ENCODE data around the gene SCAMP3. TPM values are rescaled to one million over a fixed set of nuclear protein-coding genes. Genes with fewer than 3 reads are reported as not detected.
"Not testable (repeated sequence)": the region's sequence is repeated elsewhere in the genome, so short reads cannot be mapped to it uniquely, and the experiment has no call there.

Gene SCAMP3
- total RNA-seq, 2 experiments from 2014 or later: 77.9 to 84.2 TPM

DNA sequence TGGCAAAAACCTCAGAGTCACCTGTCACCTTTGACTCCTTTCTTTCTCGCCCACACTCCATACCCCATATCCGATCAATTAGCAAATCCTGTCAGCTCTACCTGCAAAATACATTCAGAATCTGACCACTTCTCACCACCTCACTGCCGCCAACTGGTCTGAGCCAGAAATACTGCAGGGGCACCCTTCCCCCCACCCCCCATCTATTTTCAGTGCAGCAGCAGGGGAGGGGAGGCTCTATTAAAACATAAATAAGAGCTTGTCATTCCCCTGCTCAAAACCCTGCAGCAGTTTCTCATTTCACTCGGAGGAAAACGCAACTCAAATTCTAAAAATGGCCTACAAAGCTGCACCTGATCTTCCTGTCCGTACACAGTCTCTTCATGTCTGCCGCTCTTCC is 35.2 kb upstream of the SCAMP3 start:
- DNase-seq: no peak
- H3K4me3 Mint-ChIP-seq: no peak overlapping the region
- no peak for ATAC-seq
- peaks cover 41% of the 10 kb centered on the region for H3K27me3 Mint-ChIP-seq (ENCODE audit: low read depth)
- no peaks in the 10 kb centered on the region for H3K9me3 Mint-ChIP-seq (ENCODE audit: insufficient read depth)
- CTCF ChIA-PET: interaction anchor here (1.2 to 1.4 kb wide), 2 partner anchors 26 to 46 kb away, joined by 4 to 5 read pairs; no protein-coding TSS in a partner anchor
- no peak overlapping the region for H3K27ac Mint-ChIP-seq
- no peaks in the 10 kb centered on the region for H3K36me3 Mint-ChIP-seq (ENCODE audit: low read depth)
- POLR2A ChIA-PET: no interaction called here
- H3K4me1 Mint-ChIP-seq (ENCODE audit: low read depth): peaks cover 7% of the 10 kb centered on the region

DNA sequence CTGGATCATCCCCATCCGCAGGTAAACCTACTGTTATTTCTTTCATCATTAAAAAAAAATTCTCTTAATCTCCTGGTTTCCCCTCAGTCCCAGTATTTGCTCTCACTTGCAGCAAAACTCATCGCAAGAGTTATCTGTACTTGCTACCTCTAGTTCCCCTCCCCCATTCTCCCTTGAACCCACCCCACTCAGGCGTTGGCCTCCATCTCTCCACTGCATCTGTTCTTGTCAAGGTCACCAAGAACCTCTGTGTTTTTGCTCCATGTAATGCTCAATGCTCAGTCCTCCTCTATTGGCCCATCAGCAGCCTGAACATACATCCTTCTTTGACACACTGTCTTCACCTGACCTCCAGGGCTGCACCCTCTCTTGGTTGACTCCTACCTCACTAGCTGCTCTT is 34.5 kb upstream of the SCAMP3 start:
- H3K4me1 Mint-ChIP-seq (ENCODE audit: low read depth): peaks cover 7% of the 10 kb centered on the region
- H3K27me3 Mint-ChIP-seq (ENCODE audit: low read depth): peaks cover 40% of the 10 kb centered on the region
- ATAC-seq (no peak), DNase-seq (no peak)
- no peak overlapping the region for H3K27ac Mint-ChIP-seq
- CTCF ChIA-PET: no interaction called here
- H3K4me3 Mint-ChIP-seq: no peak overlapping the region
- H3K9me3 Mint-ChIP-seq (ENCODE audit: insufficient read depth): no peaks in the 10 kb centered on the region
- H3K36me3 Mint-ChIP-seq (ENCODE audit: low read depth): no peaks in the 10 kb centered on the region
- POLR2A ChIA-PET: no interaction called here

DNA sequence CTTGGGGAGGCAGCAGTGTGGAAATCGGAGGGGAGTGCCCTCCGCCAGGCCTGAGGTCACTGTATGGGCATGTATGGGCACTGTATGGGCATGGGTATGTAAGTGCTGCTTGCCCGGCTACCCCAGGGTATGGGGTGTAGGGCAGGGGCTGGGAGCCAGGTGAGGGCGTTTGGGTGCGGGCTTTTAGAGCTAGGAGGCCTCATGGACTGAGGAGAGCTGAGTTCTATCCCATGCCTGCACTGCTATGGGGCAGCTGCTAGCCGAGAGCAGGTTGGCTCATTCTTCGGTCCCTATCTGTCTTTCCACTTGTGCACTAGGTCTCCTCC is 33.7 kb upstream of the SCAMP3 start:
- Mint-ChIP-seq H3K27me3 (ENCODE audit: low read depth) (peaks cover 38% of the 10 kb centered on the region), H3K9me3 (ENCODE audit: insufficient read depth) (no peaks in the 10 kb centered on the region), H3K36me3 (ENCODE audit: low read depth) (no peaks in the 10 kb centered on the region), H3K4me1 (ENCODE audit: low read depth) (peaks cover 7% of the 10 kb centered on the region), H3K27ac (no peak overlapping the region), H3K4me3 (no peak overlapping the region)
- POLR2A ChIA-PET: interaction anchor here (1.0 kb wide), 1 partner anchor 14 kb away, joined by 6 read pairs; no protein-coding TSS in a partner anchor
- ATAC-seq (no peak), DNase-seq (no peak)
- CTCF ChIA-PET: no interaction called here

DNA sequence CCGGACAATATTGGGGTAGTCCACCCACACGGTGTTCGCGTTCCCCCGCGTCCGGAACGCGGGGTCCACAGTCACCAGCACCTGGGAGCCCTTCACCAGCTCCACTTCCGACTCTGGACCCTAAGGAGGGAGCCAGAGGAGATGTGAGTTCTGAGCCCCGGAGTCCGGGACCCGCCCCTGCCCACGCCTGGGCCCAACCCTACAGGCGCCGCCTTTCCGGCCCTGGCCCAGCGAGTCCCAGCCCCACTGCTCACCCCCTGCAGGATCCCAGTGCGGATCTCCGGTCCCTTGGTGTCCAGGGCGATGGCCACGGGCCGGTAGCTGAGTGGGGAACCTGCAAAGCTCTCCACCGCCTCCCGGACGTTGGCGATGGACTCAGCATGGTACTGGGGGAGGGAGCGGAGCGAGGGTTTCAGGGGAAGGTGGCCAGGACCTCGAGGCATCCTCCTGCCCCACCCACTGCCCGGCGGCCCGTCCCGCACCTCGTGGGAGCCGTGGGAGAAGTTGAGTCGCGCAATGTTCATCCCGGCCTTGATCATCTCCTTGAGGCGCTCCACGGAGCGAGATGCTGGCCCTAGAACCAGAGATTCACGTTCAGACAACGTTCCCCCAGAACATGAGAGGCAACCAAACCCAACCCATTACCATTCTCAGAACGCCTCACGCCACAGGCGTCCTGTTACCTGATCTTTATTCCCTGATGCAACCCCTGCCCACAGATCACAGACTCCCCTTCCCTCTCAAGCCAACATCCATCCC is 33.2 kb upstream of the SCAMP3 start:
- DNase-seq: no peak
- Mint-ChIP-seq H3K36me3 (ENCODE audit: low read depth) (no peaks in the 10 kb centered on the region), H3K4me3 (no peak overlapping the region), H3K9me3 (ENCODE audit: insufficient read depth) (no peaks in the 10 kb centered on the region), H3K4me1 (ENCODE audit: low read depth) (peaks cover 7% of the 10 kb centered on the region), H3K27ac (no peak overlapping the region), H3K27me3 (ENCODE audit: low read depth) (peaks cover 38% of the 10 kb centered on the region)
- peak; percentile 57 for ATAC-seq
- CTCF ChIA-PET: no interaction called here
- POLR2A ChIA-PET: interaction anchor here (1.0 kb wide), 1 partner anchor 15 kb away, joined by 6 read pairs; no protein-coding TSS in a partner anchor

DNA sequence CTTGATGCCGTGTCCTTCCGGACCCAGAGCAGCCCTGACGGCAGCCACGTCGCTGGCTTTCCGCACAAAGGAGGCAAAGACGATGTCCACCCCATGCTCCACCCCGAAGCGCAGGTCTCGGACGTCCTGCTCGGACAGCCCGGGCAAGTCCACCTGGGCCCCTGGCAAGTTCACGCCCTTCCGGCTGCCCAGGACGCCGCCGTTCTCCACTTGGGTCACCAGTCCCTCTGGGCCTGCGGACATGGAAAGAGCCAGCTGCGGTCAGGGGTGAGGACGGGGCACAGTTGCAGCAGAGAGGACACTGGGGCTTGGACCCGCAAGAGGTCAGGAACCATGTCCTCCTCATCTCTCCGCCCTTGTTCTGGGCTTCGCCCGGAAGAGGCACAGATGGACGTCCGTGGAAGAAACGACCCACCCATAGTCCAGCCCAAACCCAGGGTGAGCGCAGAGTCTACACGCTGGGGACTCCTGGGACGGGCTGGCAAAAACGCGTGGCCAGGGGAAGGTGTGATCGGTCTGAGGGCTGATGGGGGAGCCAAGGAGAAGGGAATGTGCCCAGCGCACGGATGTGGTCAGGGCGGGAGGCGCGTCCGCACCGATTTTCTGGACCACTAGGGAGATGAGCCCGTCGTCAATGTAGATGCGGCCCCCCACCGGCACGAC is 32.5 kb upstream of the SCAMP3 start:
- ChIA-PET POLR2A (no interaction called here), CTCF (no interaction called here)
- no peaks in the 10 kb centered on the region for H3K36me3 Mint-ChIP-seq (ENCODE audit: low read depth)
- H3K27ac Mint-ChIP-seq: no peak overlapping the region
- peaks cover 7% of the 10 kb centered on the region for H3K4me1 Mint-ChIP-seq (ENCODE audit: low read depth)
- no peaks in the 10 kb centered on the region for H3K9me3 Mint-ChIP-seq (ENCODE audit: insufficient read depth)
- peak overlapping the region; percentile 37 for H3K4me3 Mint-ChIP-seq
- DNase-seq: no peak
- peaks cover 38% of the 10 kb centered on the region for H3K27me3 Mint-ChIP-seq (ENCODE audit: low read depth)
- peak; percentile 30 for ATAC-seq

DNA sequence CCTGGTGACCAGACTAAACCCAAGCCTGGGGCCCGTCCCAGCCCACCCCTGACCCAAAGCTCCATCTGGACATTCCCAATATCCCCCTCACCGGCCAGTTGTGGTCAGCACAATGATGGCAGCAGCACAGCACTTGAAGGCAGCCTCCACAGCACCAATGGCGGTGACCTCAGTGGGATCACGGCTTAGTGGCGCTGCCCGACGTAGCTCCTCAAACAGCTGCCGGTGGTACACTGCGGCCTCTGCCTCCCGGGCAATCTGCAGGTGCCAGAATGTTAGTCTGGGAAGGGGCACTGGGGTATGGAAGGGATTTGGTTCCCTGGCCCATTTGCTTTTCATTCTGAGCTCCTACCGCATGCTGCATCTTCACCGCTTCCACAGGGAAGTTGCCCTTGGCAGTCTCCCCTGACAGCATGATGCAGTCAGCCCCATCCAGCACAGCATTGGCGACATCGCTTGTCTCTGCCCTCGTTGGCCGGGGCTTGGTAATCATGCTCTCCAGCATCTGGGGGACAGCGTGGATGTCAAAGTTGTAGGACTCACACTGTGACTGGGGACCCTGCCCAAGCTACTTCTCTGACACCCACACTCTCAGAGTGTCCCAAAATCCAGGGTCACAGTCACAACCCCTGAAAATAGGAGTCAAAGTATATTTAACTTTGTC is 31.1 kb upstream of the SCAMP3 start:
- Mint-ChIP-seq H3K4me1 (ENCODE audit: low read depth) (peaks cover 7% of the 10 kb centered on the region), H3K36me3 (ENCODE audit: low read depth) (no peaks in the 10 kb centered on the region), H3K9me3 (ENCODE audit: insufficient read depth) (no peaks in the 10 kb centered on the region), H3K4me3 (no peak overlapping the region), H3K27me3 (ENCODE audit: low read depth) (peaks cover 38% of the 10 kb centered on the region), H3K27ac (no peak overlapping the region)
- ChIA-PET POLR2A (interaction anchor here (1.1 kb wide), 1 partner anchor 20 kb away, joined by 3 read pairs; the partner anchor contains the start of gene CLK2), CTCF (interaction anchor here (0.6 to 1.1 kb wide), 3 partner anchors 11 to 119 kb away, joined by 3 read pairs; no protein-coding TSS in a partner anchor)
- ATAC-seq (no peak), DNase-seq (no peak)

DNA sequence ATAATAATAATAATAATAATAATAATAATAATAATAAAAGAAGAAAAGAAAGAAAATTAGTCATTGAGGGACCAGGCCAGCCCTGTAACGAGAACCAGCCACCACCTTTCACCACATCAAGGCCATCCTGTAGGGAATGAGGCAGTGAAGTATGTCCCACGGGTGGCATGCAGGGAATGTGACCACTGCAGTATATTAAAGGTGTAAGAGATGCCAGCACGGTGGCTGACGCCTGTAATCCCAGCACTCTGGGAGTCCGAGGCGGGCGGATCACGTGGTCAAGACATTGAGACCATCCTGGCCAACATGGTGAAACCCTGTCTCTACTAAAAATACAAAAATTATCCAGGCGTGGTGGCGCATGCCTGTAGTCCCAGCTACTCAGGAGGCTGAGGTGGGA is 28.8 kb upstream of the SCAMP3 start:
- CTCF ChIA-PET, POLR2A ChIA-PET: not testable (repeated sequence)

DNA sequence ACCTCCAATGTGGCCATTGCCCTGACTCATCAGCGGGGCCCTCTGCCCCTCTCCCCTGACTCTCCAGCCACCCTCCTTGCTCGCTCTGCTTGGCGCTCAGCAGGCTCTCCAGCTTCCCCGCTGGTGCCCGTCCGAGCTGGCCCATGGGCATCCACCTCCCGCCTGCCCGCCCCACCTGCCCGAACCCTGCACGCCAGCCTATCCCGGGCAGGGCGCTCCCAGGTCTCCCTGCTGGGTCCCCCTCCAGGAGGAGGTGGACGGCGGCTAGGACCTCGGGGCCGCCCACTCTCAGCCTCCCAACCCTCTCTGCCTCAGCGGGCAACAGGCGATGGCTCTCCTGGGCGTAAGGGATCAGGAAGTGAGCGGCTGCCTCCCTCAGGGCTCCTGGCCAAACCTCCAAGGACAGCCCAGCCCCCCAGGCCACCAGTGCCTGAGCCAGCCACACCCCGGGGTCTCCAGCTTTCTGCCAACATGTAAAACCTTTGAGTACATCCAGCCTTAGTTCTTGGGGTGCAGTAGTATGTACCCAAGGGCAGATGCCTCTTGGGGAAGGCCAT is 25.9 kb upstream of the SCAMP3 start:
- H3K27me3 Mint-ChIP-seq (ENCODE audit: low read depth): no peaks in the 10 kb centered on the region
- no peak for DNase-seq
- H3K4me1 Mint-ChIP-seq (ENCODE audit: low read depth): no peaks in the 10 kb centered on the region
- no peak overlapping the region for H3K27ac Mint-ChIP-seq
- ChIA-PET CTCF (interaction anchor here (0.6 kb wide), 1 partner anchor 284 kb away, joined by 3 read pairs; no protein-coding TSS in a partner anchor), POLR2A (no interaction called here)
- no peak overlapping the region for H3K4me3 Mint-ChIP-seq
- no peak for ATAC-seq
- H3K9me3 Mint-ChIP-seq (ENCODE audit: insufficient read depth): no peaks in the 10 kb centered on the region
- no peaks in the 10 kb centered on the region for H3K36me3 Mint-ChIP-seq (ENCODE audit: low read depth)

More for the DNA sequence above, 28.8 kb upstream of the SCAMP3 start:
- peaks cover 23% of the 10 kb centered on the region for H3K27me3 Mint-ChIP-seq (ENCODE audit: low read depth)
- not testable (repeated sequence) for ATAC-seq; H3K4me3 Mint-ChIP-seq; H3K36me3 Mint-ChIP-seq (ENCODE audit: low read depth); H3K4me1 Mint-ChIP-seq (ENCODE audit: low read depth); DNase-seq; H3K9me3 Mint-ChIP-seq (ENCODE audit: insufficient read depth); H3K27ac Mint-ChIP-seq

DNA sequence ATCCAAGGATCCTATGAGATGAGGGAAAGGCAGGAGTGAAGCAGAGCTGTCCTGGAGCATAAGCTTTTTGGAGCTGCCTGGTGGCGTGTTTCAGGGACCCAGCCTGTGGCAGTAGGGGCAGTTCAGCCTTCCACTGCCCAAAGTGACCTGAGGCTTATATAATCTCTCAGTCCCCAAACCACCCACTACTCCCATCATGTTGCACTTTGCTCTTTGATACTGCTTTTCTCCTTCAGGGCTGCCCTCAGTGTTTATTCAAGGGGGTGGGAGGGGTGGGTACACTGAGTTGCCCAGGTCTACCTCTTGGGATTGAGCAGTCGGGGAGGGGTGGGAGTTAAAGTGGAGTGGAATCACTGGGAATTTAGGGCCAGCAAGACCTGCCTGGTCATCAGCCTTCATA is 24.4 kb upstream of the SCAMP3 start:
- H3K9me3 Mint-ChIP-seq (ENCODE audit: insufficient read depth): no peaks in the 10 kb centered on the region
- CTCF ChIA-PET: interaction anchor here (1.2 kb wide), 1 partner anchor 22 kb away, joined by 4 read pairs; the partner anchor contains the start of gene FDPS
- H3K27me3 Mint-ChIP-seq (ENCODE audit: low read depth): no peaks in the 10 kb centered on the region
- no peak overlapping the region for H3K27ac Mint-ChIP-seq
- POLR2A ChIA-PET: no interaction called here
- H3K4me1 Mint-ChIP-seq (ENCODE audit: low read depth): no peaks in the 10 kb centered on the region
- no peak overlapping the region for H3K4me3 Mint-ChIP-seq
- DNase-seq (no peak), ATAC-seq (no peak)
- H3K36me3 Mint-ChIP-seq (ENCODE audit: low read depth): no peaks in the 10 kb centered on the region

DNA sequence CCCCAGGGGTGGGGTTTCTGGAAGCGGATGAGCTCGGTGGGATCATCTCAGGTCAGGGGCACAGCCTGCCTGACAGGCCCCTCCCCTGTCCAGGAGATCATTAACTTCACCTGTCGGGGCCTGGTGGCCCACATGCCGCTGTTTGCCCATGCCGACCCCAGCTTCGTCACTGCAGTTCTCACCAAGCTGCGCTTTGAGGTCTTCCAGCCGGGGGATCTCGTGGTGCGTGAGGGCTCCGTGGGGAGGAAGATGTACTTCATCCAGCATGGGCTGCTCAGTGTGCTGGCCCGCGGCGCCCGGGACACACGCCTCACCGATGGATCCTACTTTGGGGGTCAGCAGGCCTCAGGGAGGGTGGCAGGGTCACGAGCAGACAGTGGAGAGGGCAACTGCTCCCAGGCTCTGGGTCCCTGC is 23.5 kb upstream of the SCAMP3 start:
- Mint-ChIP-seq H3K27ac (no peak overlapping the region), H3K36me3 (ENCODE audit: low read depth) (no peaks in the 10 kb centered on the region), H3K4me1 (ENCODE audit: low read depth) (no peaks in the 10 kb centered on the region), H3K4me3 (no peak overlapping the region), H3K27me3 (ENCODE audit: low read depth) (no peaks in the 10 kb centered on the region), H3K9me3 (ENCODE audit: insufficient read depth) (no peaks in the 10 kb centered on the region)
- CTCF ChIA-PET: interaction anchor here (1.2 kb wide), 1 partner anchor 23 kb away, joined by 4 read pairs; the partner anchor contains the start of gene FDPS
- ATAC-seq (no peak), DNase-seq (no peak)
- POLR2A ChIA-PET: no interaction called here

DNA sequence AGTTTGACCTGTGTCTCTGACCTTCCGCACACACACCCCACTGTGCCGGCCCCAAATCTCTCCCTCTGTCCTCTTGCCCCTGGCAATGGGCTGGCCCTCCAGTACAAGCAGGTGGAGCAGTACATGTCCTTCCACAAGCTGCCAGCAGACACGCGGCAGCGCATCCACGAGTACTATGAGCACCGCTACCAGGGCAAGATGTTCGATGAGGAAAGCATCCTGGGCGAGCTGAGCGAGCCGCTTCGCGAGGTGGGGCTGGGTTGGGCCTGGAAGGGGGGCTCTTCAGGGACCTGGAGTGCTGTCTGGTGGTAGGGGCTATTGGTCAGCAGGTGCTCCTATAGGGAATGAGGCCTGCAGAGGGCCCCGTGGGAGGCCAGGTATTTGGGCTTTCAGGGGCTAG is 22.9 kb upstream of the SCAMP3 start:
- no peak for DNase-seq
- Mint-ChIP-seq H3K9me3 (ENCODE audit: insufficient read depth) (no peaks in the 10 kb centered on the region), H3K4me1 (ENCODE audit: low read depth) (no peaks in the 10 kb centered on the region), H3K27me3 (ENCODE audit: low read depth) (no peaks in the 10 kb centered on the region), H3K27ac (no peak overlapping the region), H3K36me3 (ENCODE audit: low read depth) (no peaks in the 10 kb centered on the region), H3K4me3 (no peak overlapping the region)
- CTCF ChIA-PET: no interaction called here
- ATAC-seq: no peak
- POLR2A ChIA-PET: no interaction called here

DNA sequence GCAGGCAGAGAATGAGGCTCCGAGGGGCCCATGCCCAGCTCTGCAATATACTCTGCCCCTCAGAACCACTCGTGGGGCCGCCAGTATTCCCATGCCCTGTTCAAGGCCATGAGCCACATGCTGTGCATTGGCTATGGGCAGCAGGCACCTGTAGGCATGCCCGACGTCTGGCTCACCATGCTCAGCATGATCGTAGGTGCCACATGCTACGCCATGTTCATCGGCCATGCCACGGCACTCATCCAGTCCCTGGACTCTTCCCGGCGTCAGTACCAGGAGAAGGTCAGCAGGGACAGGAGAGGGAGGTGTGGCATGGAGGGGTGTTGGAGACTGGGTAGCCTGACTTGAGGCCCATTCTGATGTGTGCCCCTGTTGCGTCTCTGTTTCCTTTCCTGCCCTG is 22.3 kb upstream of the SCAMP3 start:
- DNase-seq (no peak), ATAC-seq (no peak)
- CTCF ChIA-PET: no interaction called here
- POLR2A ChIA-PET: no interaction called here
- H3K4me3 Mint-ChIP-seq: no peak overlapping the region
- H3K4me1 Mint-ChIP-seq (ENCODE audit: low read depth): no peaks in the 10 kb centered on the region
- no peak overlapping the region for H3K27ac Mint-ChIP-seq
- no peaks in the 10 kb centered on the region for H3K36me3 Mint-ChIP-seq (ENCODE audit: low read depth)
- H3K9me3 Mint-ChIP-seq (ENCODE audit: insufficient read depth): no peaks in the 10 kb centered on the region
- H3K27me3 Mint-ChIP-seq (ENCODE audit: low read depth): no peaks in the 10 kb centered on the region

All from activated CD8-positive, alpha-beta T cell treated with anti-CD3 and anti-CD28 coated beads, Interleukin-2, amount 10 ng/mL, durations not matched to agents 7 days and 5 days (primary cell).